CD4-positive, alpha-beta T cell treated with Interleukin-2 at 100 ng/mL for 4 hours (primary cell): Measurements from ENCODE around the gene NFU1.
A peak's percentile ranks its signal among the peaks of the same experiment; 100 is the strongest.

ENCODE experiments used
- DNase-seq: peaks from one replicate; pipeline ENCODE4 v3.0.0-alpha.2; 2020; ENCODE audit warnings: low spot score

Gene NFU1

DNA sequence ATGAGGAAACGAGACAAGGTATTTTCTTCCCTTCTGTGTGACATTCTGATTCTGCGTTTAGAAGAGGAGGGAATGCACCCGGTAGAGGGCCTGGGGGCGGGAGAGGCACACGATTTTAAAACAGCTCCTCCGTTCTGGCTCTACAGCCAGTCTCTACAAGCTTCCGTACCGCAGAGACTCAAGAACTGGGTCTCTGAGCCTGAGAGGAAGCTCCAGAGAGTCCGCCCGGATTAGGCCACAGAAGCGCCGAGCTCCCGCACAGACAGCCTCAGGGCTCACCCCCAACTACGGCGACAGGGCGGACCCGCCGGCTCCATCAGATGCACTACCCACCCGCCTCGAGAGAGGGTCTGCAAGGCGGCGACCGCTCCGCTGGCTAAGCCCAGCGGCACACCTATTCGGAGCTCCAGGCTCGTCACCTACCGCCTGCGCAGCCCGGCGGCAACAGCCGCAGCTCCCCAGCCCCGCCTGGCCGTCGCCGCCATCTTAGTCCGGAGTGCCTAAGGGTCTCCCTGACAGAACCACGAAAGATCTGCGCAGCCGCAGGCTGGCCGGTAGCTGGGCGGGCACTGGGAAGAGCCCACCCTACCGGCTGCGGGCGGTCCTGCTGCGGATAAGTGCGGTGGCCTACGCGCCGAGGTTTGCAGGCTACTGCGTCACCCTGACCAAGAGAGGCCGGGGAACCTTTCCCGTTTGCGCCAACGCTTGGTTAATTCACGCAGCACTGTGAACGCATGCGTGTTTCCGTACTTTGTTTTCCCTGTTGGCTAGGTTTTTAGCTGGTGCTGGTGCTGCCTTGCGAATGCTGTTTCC lies at the start of gene NFU1:
Gene NFU1, minus strand, starts transcription at position 498 of the 813 bp plus-strand sequence. Its CDS starts 13 bp downstream, at position 485.
- peak; percentile 88 for DNase-seq

- DNase-seq: no peak
Measured at GRCh38 chr2:69483696-69484095, 46.5 kb upstream of the NFU1 start.

GRCh38 chr2:69483024-69483423 lies 45.8 kb upstream of the NFU1 start:
- DNase-seq: no peak

GRCh38 chr2:69482471-69482870 lies 45.2 kb upstream of the NFU1 start:
- DNase-seq: no peak

DNA sequence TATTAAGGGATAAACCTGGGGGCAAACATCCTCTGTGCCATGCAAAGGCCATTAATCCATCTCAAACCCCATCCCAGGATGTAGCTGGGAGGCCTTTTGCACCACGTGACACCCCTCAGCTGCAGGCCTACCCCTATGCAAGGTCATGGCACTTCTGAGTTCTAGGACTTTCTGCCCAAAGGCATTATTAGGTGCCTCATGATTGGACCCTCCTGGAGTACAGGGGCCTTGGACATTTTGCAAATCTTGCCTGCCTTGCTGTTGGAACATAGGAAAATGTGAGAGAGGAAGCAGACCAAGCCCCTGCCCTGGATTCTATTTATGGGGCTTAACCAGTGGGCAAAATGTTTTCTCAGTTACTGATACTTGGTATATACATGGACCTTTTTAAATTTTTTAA lies 44.2 kb upstream of the NFU1 start:
- no peak for DNase-seq

DNA sequence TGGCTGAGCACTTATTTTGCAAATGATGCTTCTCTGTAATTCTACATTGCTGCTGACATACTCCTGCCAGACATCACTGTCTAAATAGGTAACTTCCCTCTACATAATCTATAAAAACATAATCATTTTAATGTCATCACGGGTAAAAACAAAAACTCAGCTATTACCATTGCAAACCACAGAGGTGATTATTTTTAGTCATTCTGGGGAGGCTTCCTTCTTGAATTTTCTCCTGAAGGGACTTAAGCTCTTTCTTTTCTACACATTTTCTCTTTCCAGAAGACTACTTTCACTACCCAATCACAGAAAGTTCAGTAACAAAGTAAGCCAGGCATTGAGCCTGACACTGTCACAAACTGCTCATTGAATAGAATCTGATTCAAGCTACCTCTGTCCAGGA lies 40.4 kb upstream of the NFU1 start:
- DNase-seq: no peak

- no peak for DNase-seq
Measured at GRCh38 chr2:69474688-69475087, 37.5 kb upstream of the NFU1 start.

GRCh38 chr2:69471793-69472192 lies 34.6 kb upstream of the NFU1 start:
- DNase-seq: no peak

- DNase-seq: no peak
Measured at GRCh38 chr2:69470911-69471310, 33.7 kb upstream of the NFU1 start.

GRCh38 chr2:69469784-69470183 lies 32.5 kb upstream of the NFU1 start:
- DNase-seq: no peak

- no peak for DNase-seq
Measured at GRCh38 chr2:69469375-69469774, 32.1 kb upstream of the NFU1 start.

GRCh38 chr2:69466728-69467127 lies 29.5 kb upstream of the NFU1 start:
- no peak for DNase-seq

DNA sequence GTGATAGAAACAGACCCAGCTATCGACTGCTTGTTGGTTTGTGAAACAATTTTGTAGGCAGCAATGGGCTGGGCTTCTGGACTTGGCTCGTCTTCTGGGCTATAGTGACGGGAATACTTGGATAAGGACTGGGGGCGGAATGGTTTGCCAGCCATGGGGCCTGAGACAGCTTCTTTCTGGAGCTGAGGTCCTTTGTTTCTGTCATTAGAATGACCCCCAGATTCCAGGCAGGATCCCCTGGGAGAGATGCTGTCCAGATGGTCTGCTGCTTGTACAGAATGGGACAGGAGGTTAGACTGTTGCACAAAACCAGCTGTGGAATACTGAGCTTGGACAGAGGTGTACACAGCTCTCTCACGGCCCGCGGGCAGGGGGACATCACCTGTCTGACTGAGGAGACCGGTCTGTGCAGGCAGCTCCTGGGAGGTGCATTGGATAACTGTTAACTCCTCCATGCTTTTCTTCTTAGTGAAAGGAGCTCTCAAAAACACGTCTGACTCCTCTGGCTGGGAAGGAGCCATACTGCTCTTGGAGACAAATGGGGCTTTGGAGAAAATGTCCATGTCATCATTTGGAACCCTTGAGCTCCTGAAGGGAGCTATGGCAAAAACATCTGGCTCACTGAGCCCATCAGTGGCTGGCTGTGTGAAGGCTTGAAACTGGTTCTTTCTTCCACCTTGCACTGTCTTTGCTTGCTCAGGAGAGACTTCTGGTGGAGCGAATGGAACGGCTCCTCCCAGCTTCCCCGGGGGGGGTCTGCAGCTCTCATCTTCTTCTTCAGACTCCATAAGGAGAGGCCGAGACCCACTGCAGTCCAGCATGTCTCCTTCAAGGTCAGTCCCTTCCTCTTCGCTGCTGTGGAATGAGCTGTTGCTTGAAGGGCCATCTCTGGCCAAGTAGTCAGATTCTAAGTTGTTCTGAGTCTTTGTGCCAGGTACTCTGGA lies 28.6 kb upstream of the NFU1 start:
- DNase-seq: no peak

- DNase-seq: no peak
Measured at GRCh38 chr2:69464575-69464974, 27.3 kb upstream of the NFU1 start.

DNA sequence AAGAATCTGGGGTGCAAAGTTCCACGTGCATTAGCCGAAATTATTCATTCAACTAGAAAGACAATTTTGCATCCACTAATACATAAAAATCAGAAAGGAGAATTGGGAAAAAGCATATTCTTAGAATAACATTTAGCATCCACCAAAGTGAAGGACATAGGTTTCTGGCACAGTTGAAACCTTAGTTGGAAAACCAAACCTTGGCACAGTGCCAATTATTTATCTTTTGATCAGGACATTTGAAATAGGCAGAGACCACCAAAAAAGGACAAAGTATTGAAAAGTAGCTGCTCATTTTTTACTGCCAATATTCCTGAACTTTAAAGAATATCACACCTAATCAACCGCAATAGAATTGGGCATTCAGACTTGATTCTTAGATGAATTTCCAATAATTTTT lies 25.5 kb upstream of the NFU1 start:
- DNase-seq: no peak

DNA sequence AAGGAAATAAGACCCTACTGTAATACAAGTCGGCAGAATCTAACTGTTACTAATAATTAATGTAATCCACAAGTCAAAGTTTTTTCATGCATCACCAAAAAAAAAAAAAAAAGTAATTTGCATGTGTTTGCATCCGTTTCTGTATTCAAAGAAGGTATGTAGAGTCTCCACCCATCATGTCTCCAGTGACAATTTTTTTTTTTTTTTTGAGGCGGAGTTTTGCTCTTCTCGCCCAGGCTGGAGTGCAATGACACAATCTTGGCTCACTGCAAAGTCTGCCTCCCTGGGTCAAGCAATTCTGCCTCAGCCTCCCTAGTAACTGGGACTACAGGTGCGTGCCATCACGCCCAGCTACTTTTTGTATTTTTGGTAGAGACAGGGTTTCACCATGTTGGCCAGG lies 24.2 kb upstream of the NFU1 start:
- no peak for DNase-seq

GRCh38 chr2:69459936-69460335 lies 22.7 kb upstream of the NFU1 start:
- DNase-seq: no peak

DNA sequence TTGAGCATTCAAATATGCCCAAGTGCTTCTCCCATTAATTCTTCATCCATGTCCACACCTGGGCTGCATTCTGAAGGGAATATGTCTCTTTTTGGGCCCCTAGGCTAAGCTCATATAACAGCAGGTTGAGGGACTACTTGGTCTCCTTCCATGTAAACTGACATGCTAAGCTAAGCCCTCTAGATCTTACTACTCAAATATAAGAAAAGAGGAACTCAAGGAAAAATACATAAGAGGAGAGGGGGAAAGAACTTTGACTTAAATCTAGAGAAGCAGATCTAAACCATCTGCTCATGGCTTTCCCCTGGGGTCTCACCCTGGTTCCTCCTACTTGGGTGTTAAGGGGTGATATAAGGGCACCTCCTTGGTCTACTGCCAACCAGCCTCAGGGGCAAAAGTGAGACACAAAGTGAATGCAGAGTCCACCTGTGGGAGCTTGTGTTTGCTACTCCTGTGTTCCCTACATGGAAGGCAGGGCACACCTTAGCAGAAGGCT lies 19.8 kb upstream of the NFU1 start:
- no peak for DNase-seq

GRCh38 chr2:69456154-69456553 lies 18.9 kb upstream of the NFU1 start:
- no peak for DNase-seq

DNA sequence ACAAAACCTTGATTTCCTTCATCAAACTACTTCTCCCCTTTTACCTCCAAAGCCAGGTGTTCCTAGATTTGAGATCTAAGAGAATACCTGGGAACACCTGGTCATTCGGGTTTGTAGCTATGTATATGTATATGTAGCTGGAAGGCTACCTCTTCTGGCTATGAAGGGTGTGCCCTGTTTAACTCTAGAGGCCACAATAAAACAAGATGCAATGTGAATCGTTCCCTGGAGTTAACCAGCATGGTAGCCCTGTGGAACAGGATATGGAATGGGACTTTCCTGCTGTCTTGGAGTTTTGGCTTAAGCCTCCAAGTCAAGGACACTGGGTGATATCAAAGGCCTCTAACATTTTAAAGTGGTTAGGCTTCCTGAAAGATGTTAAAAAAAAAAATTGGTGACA lies 17.7 kb upstream of the NFU1 start:
- DNase-seq: no peak

DNA sequence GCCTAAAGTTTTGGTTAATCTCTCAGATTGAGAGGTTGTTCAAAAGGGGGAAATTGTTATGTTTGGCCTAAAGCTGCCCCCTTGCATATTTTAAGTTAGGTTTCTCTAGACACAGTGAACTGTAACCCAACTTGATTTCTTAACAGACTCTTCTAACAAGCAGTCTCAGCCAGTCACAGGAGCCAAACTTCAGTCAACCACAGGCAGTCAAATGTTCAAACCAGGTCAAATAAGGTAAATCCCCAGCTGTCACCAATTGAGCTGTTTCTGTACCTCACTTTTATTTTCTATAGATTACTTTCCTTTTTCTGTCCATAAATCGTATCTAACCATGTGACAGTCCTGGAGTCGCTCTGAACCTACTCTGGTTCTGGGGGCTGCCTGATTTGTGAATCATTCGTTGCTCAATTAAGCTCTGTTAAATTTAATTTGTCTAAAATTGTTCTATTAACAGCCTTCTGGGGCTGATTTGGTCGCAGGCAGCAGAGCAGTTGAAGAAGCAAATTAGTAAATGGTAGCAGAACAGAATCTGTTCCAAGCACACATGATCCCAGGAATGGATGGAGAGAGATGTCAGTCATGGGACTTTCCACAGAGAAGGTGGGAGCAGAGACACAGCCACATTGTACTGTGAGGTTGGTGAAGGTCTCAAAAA lies 16.4 kb upstream of the NFU1 start:
- DNase-seq: no peak

- no peak for DNase-seq
Measured at GRCh38 chr2:69452687-69453086, 15.5 kb upstream of the NFU1 start.
